ENCODE measurements around the gene RHEX.

Gene RHEX

DNA sequence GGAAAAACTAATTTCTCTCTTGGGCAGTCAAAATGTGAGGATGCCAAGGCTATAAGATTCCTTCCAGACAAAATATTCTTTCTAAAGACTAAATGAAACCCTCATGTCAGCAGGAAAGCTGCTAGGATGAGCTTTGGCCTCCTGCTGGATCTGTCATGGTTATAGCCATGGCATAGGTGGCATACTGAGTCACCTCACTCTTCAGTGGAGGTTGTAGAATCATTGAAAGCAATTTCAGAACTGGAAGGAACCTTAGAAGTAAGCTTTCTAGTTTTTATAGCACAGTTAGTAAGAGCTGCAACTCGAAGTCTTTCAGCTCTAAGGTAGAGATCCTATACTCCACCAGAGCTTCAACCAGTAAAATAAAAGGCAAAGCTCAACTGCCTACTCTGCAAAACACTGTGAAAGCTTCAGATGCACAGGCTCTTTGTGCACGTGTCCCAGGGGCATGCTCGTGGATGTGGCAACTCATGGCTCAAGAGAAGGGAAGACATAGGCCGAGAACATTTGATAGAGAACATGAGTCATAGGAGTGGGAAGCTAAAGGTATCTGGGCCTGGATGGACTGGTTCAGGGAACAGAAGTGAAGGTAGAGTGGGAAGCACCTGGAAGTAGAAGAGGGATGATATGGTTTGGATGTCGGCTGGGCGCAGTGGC, 58.4 kb downstream of the RHEX start:
- H3K27ac ChIP-seq, result no peak overlapping the region; the same call in 1 of the 2 replicates
- TF ChIP-seq, protein P1, sequence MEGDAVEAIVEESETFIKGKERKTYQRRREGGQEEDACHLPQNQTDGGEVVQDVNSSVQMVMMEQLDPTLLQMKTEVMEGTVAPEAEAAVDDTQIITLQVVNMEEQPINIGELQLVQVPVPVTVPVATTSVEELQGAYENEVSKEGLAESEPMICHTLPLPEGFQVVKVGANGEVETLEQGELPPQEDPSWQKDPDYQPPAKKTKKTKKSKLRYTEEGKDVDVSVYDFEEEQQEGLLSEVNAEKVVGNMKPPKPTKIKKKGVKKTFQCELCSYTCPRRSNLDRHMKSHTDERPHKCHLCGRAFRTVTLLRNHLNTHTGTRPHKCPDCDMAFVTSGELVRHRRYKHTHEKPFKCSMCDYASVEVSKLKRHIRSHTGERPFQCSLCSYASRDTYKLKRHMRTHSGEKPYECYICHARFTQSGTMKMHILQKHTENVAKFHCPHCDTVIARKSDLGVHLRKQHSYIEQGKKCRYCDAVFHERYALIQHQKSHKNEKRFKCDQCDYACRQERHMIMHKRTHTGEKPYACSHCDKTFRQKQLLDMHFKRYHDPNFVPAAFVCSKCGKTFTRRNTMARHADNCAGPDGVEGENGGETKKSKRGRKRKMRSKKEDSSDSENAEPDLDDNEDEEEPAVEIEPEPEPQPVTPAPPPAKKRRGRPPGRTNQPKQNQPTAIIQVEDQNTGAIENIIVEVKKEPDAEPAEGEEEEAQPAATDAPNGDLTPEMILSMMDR (conservative IDR thresholded peaks at IDR 0.05), result no peak
- TF ChIP-seq ZFX (IDR thresholded peaks at IDR 0.05), result no peak

DNA sequence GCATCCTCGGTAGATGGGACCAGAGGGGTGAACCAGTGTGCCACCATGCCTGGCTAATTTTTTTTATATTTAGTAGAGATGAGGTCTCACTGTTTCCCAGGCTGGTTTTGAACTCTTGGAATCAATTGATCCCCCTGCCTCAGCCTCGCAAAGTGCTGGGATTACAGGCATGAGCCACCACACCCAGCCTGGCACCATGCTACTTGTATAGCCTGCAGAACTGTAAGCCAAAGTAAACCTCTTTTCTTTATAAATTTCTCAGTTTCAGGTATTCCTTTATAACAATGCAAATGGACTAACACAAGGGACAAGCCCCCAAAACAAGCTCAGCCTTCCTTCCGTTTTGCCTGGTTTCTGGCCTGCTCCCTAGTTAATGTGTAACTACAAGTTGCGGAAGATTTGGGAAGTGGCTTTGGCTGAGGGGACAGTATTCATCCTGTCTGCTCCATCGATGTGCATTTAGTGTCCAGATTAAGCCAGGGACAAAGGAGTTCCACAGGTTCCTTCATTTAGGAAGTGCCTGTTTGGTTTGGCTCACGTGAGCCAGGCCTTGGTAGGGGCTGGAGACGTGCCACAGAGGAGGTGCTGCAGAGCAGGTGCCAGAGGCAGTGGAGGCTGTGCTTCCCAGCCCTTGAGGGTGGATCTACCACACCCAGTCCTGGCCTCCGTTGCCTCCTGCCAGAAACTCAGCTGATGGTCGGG, 59.8 kb downstream of the RHEX start:
- peak overlapping the region; percentile 40 for H3K27ac ChIP-seq
- TF ChIP-seq ZFX (IDR thresholded peaks at IDR 0.05), result no peak
- TF ChIP-seq, protein P1 (conservative IDR thresholded peaks at IDR 0.05), result no peak

DNA sequence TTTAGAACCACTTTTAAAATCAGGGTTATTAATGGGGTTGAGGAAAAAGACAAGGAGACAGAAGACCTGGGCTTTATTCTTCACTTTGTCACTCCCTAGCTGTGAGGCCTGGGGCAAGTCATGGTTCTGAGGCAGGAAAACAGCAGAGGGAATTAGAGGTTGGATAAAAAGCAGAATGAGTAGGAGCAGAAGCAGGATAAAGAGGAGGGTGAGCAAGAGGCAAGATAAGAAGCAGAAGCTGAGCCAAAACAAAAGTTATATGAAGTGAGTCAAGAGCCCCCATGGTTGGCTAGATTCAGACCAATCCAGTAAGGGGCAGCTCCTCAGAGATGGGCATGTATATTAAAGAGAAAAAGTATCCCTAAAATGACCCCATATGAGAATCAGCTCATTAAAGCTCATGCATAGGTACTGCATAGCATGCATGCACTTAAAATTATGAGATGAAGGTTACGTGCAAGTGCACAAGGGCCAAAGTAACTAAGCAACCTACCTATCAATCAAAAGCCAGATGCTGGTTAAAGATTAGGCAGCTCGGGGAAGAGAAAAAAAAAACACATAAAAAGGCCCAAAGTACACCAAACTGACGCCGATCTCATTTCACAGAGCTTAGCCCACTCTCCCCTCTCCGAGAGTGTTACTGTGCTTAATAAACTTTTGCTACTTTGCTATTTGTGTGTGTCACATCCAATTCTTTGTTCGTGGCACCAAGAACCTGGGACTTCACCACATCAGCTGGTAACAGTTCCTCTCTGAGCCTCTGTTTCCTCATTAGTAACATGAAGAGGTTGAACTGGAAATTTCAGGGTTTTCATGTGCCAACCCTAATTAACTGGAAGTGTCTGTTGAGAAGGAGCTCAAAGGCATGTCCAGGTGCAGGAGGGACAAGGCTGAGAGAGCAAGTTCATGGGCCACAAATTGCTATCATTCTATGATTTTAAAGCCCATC, 62.0 kb downstream of the RHEX start:
- TF ChIP-seq, protein P1 (conservative IDR thresholded peaks at IDR 0.05), result no peak
- no peak for TF ChIP-seq ZFX (IDR thresholded peaks at IDR 0.05)

DNA sequence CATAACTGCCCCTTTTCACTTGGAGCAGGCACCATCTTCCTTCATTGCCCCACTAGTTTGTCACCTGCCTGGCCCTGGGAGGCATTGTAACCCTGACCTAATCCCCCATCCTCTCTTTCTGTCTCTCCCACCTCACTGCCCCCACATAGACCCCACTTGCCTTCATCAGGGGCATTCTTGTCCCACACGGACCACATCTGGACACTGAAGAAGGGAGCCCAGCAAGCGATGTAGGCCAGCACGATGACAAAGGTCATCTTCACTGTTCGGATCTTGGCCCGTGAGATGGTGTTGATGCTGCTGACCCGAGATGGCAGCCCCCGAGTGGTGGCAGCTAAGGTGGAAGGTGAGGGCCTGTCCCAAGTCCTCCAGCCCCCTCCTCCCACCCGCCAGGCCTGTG, 62.8 kb downstream of the RHEX start:
- TF ChIP-seq, protein P1 (conservative IDR thresholded peaks at IDR 0.05), result no peak
- no peak for TF ChIP-seq ZFX (IDR thresholded peaks at IDR 0.05)
- no peak overlapping the region for H3K27ac ChIP-seq

More for the DNA sequence above, 62.0 kb downstream of the RHEX start:
- no peak overlapping the region for H3K27ac ChIP-seq

DNA sequence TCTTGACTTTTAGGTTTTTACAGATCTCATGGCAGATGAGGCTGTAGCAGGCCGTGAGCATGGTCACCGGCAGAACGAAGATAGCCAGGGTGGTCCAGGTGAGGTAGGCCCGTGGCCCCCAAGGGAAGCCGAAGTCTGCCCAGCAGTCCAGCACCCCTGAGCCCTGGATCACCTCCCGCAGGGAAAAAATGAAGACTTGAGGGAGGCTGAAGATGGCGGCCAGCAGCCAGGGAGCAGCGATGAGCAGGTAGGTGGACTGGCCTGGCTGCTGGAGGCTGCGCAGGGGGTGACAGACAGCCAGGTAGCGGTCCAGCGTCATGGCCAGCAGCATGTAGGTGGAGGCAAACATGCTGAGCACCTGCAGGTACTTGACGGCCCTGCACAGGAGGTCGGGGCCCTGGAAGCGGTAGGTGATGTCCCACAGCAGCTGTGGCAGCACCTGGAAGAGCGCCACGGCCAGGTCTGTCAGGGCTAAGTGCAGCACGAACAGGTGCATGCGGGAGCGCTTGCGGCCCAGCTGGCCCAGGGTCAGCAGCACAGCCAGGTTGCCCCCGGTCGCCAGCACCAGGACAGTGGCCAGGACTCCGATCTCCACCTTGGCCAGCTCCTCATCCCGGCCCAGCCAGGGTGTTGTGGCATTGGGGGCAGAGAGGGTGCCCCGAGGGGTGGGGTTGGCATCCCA, 63.4 kb downstream of the RHEX start:
- TF ChIP-seq, protein P1 (conservative IDR thresholded peaks at IDR 0.05), result no peak
- no peak for TF ChIP-seq ZFX (IDR thresholded peaks at IDR 0.05)
- H3K27ac ChIP-seq, result no peak overlapping the region

DNA sequence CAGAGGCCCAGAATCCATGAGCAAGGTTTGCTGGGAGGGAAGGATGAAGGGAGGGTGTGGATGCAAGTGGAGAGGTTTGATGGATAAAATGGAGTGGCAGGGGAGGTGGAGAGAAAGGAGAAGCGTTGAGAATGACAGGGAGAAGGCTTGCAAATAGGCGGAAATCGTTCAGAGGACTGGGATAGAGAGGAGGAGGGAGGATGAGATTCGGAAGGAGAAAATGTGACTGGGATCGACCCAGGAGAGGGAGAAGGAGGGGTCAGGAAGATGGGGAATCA, 63.8 kb downstream of the RHEX start:
- no peak for TF ChIP-seq ZFX (IDR thresholded peaks at IDR 0.05)
- TF ChIP-seq, protein P1 (conservative IDR thresholded peaks at IDR 0.05), result no peak
- H3K27ac ChIP-seq, result no peak overlapping the region
